GM12891 (cell line): Measurements from ENCODE around the gene XDH.

Source experiments
- PAX5 ChIP-seq: IDR thresholded peaks from 2 replicates; pipeline ENCODE4 v1.6.1; 2011; ENCODE audit warnings: low read length, moderate library complexity, mild to moderate bottlenecking; ENCODE audit not compliant: insufficient read depth, severe bottlenecking
- POLR2A ChIP-seq: IDR thresholded peaks from 2 replicates; pipeline ENCODE4 v1.6.1; 2011; ENCODE audit warnings: low read depth, low read length, control low read depth
- POLR2AphosphoS5 ChIP-seq: IDR thresholded peaks from 2 replicates; pipeline ENCODE4 v1.6.1; 2011; ENCODE audit warnings: low read depth, low read length, control low read depth
- SPI1 ChIP-seq: IDR thresholded peaks from 2 replicates; pipeline ENCODE4 v1.6.1; 2011; ENCODE audit warnings: low read depth, low read length, control low read depth
- TAF1 ChIP-seq: IDR thresholded peaks from 2 replicates; pipeline ENCODE4 v1.6.1; 2011; ENCODE audit warnings: low read depth, low read length, control low read depth

- TF ChIP-seq SPI1 (no peak), POLR2A (no peak), POLR2AphosphoS5 (no peak), TAF1 (no peak), PAX5 (no peak)
Measured at GRCh38 chr2:31347750-31348149, 66.8 kb downstream of the XDH start.
